GM12878 (cell line): Measurements from ENCODE around the gene POLA1. TPM values are rescaled to one million over a fixed set of nuclear protein-coding genes. Genes with fewer than 3 reads are reported as not detected.

Source experiments
- ATAC-seq: fragments of 200-7000 bp; cut with Tn5 transposase; 3 replicates; pipeline ENCODE4 v1.9.1; 2020; ENCODE audit warnings: mild to moderate bottlenecking, moderate library complexity
- BruUV-seq: library from RNA; stranded (reverse); fragments of 400-500 nt; replicated peaks from 2 replicates; lab custom pipeline; 2021; lab: Mats Ljungman, UMichigan
- CTCF ChIA-PET: fragments of 300-600 bp; sonication (Branson Sonifier 250); formaldehyde crosslinking; extraction: SDS; loops from one replicate; lab custom pipeline; 2021; ENCODE audit warnings: inconsistent platforms; lab: Yijun Ruan, JAX
- POLR2A ChIA-PET: fragments of 350-600 bp; formaldehyde crosslinking; extraction: SDS; loops from one replicate; lab custom pipeline; 2021; ENCODE audit warnings: inconsistent platforms; lab: Charles Lee
- RAD21 ChIA-PET: fragments of 300-600 bp; sonication (Branson Sonifier 250); formaldehyde crosslinking; loops from one replicate; lab custom pipeline; 2023; ENCODE audit warnings: antibody characterized with exemption; ENCODE audit not compliant: unreplicated experiment; lab: Charles Lee
- SMC1A ChIA-PET: fragments of 300-600 bp; sonication (Branson Sonifier 250); formaldehyde crosslinking; loops from one replicate; lab custom pipeline; 2023; ENCODE audit not compliant: unreplicated experiment, uncharacterized antibody; lab: Charles Lee
- DNase-seq: peaks from one replicate; pipeline ENCODE4 v3.0.0-alpha.2; 2011; ENCODE audit warnings: low read depth, low spot score
- FAIRE-seq: peaks from 3 replicates; lab custom pipeline; 2011; peaks lifted over from hg19 to GRCh38; lab: Jason Lieb, UNC
- H2AFZ ChIP-seq: 2 replicates; pipeline ENCODE4 v1.6.0; 2011; ENCODE audit warnings: low read depth, low read length, control low read depth; ENCODE audit not compliant: control insufficient read depth
- H3K27ac ChIP-seq: 2 replicates; pipeline ENCODE4 v1.5.1; 2011; ENCODE audit warnings: control low read depth; ENCODE audit not compliant: control insufficient read depth, insufficient read depth
- H3K27me3 ChIP-seq, 2 experiments: replicated peaks in 1 of 2; 2 replicates each; pipeline versions ENCODE4 v1.6.0 to v1.6.1; 2011; ENCODE audit warnings: low read length in 1 of 2; ENCODE audit not compliant: control insufficient read depth in 2 of 2, insufficient read depth in 2 of 2
- H3K36me3 ChIP-seq, 2 experiments: 2 replicates each; pipeline ENCODE4 v1.5.1; 2011; ENCODE audit warnings: low read length in 1 of 2; ENCODE audit not compliant: control insufficient read depth in 2 of 2, insufficient read depth in 2 of 2
- H3K4me1 ChIP-seq: 2 replicates; pipeline ENCODE4 v1.6.1; 2011; ENCODE audit warnings: mild to moderate bottlenecking, low read length, moderate library complexity, mixed read lengths; ENCODE audit not compliant: control insufficient read depth, insufficient read depth
- H3K4me2 ChIP-seq: 2 replicates; pipeline ENCODE4 v1.6.0; 2011; ENCODE audit warnings: control low read depth; ENCODE audit not compliant: control insufficient read depth, insufficient read depth
- H3K4me3 ChIP-seq: fragments of 200-600 bp; sonication (generic); 2 replicates; pipeline ENCODE4 v1.5.1; 2016
- H3K79me2 ChIP-seq: 2 replicates; pipeline ENCODE4 v1.6.0; 2011; ENCODE audit warnings: low read length; ENCODE audit not compliant: control insufficient read depth, insufficient read depth
- H3K9ac ChIP-seq: 2 replicates; pipeline ENCODE4 v1.8.0; 2011; ENCODE audit warnings: low read length, control low read depth, mixed read lengths; ENCODE audit not compliant: control insufficient read depth, insufficient read depth
- H3K9me3 ChIP-seq: replicated peaks from 3 replicates; pipeline ENCODE4 v1.5.1; 2011; ENCODE audit warnings: mild to moderate bottlenecking, low read length; ENCODE audit not compliant: control insufficient read depth, insufficient read depth
- H4K20me1 ChIP-seq: 2 replicates; pipeline ENCODE4 v1.6.0; 2011; ENCODE audit not compliant: control insufficient read depth, insufficient read depth
- ATF2 ChIP-seq: IDR thresholded peaks from 2 replicates; pipeline ENCODE4 v1.6.1; 2012; ENCODE audit warnings: low read length, inconsistent platforms
- ATF3 ChIP-seq: IDR thresholded peaks from 2 replicates; pipeline ENCODE4 v1.6.1; 2011; ENCODE audit warnings: low read depth, mild to moderate bottlenecking, low read length, moderate library complexity, borderline replicate concordance; ENCODE audit errors: extremely low read depth
- BMI1 ChIP-seq: fragments of 450-650 bp; IDR thresholded peaks from 2 replicates; pipeline ENCODE4 v1.6.1; 2016; ENCODE audit warnings: mild to moderate bottlenecking, moderate library complexity, borderline replicate concordance
- HDGF ChIP-seq: fragments of 450-650 bp; IDR thresholded peaks from 2 replicates; pipeline ENCODE4 v1.6.1; 2016; ENCODE audit warnings: antibody characterized with exemption
- MTA3 ChIP-seq: IDR thresholded peaks from 2 replicates; pipeline ENCODE4 v1.6.1; 2012; ENCODE audit warnings: low read length, inconsistent platforms, borderline replicate concordance
- PAX5 ChIP-seq: IDR thresholded peaks from 2 replicates; pipeline ENCODE4 v1.6.1; 2011; ENCODE audit warnings: low read depth, low read length, borderline replicate concordance
- PAX8 ChIP-seq: fragments of 450-650 bp; IDR thresholded peaks from 2 replicates; pipeline ENCODE4 v1.6.1; 2017; ENCODE audit warnings: mild to moderate bottlenecking, moderate library complexity
- PKNOX1 ChIP-seq: fragments of 450-650 bp; IDR thresholded peaks from 2 replicates; pipeline ENCODE4 v1.6.1; 2016; ENCODE audit warnings: mild to moderate bottlenecking
- RBBP5 ChIP-seq: fragments of 200-600 bp; sonication (generic); conservative IDR thresholded peaks from 2 replicates; pipeline ENCODE4 v1.6.1; 2016
- RCOR1 ChIP-seq: conservative IDR thresholded peaks from 2 replicates; pipeline ENCODE4 v1.6.1; 2012; ENCODE audit warnings: low read depth, low read length, improper control_type of control experiment
- SIX5 ChIP-seq: IDR thresholded peaks from 2 replicates; pipeline ENCODE4 v1.6.1; 2011; ENCODE audit warnings: mild to moderate bottlenecking, low read depth, low read length, moderate library complexity; ENCODE audit not compliant: severe bottlenecking
- SMAD5 ChIP-seq: IDR thresholded peaks from 2 replicates; pipeline ENCODE4 v1.6.1; 2016; ENCODE audit warnings: antibody characterized with exemption, low read depth
- SREBF2 ChIP-seq: IDR thresholded peaks from 2 replicates; pipeline ENCODE4 v1.6.1; 2012; ENCODE audit warnings: mild to moderate bottlenecking, low read length
- USF1 ChIP-seq: IDR thresholded peaks from 2 replicates; pipeline ENCODE4 v1.6.1; 2011; ENCODE audit warnings: borderline replicate concordance, low read depth, mild to moderate bottlenecking, moderate library complexity, mixed read lengths, low read length; ENCODE audit not compliant: insufficient read depth; ENCODE audit errors: extremely low read length
- WGBS: methylation state at CpG from one replicate; pipeline ENCODE4 v1.1.6; 2016; ENCODE audit warnings: low lambda C conversion rate; ENCODE audit not compliant: insufficient replicate concordance, insufficient coverage; ENCODE audit errors: missing lambda C conversion rate; 5-methylcytosine and 5-hydroxymethylcytosine counted together
- in situ Hi-C: fragments of 300-500 bp; cut with MboI; formaldehyde crosslinking; loops from 9 replicates; pipeline ENCODE4 v1.14.3; 2018; ENCODE audit warnings: mixed read lengths
- intact Hi-C: fragments of 100-400 bp; cut with micrococcal nuclease; formaldehyde crosslinking; loops from one replicate; pipeline ENCODE4 v1.14.2; 2022; ENCODE audit not compliant: unreplicated experiment
- polyA plus RNA-seq, 11 experiments: library from polyadenylated mRNA; depleted of rRNA in 4 of 11; unstranded in 6 of 11; stranded (reverse) in 5 of 11; fragments of >200 nt; fragmentation: Nextera tagmentation in 4 of 11; fragmentation: Illumina TruSeq in 1 of 11; extraction: Ambion mirVana in 4 of 11; extraction: Trizol in 1 of 11; gene quantifications; 1 replicate in 1 of 11; 2 replicates in 10 of 11; pipeline versions ENCODE4 v1.2.1 to v1.2.3, GENCODE V29; 2011 to 2016; ENCODE audit warnings: inconsistent platforms in 2 of 11, missing spikeins in 2 of 11, low read depth in 1 of 11
- total RNA-seq, 4 experiments: library from RNA; depleted of rRNA in 3 of 4; stranded (reverse); fragments of >200 nt in 3 of 4; fragmentation: Illumina TruSeq in 1 of 4; extraction: Trizol in 1 of 4; gene quantifications; 2 replicates each; pipeline versions ENCODE4 v1.2.1 to v1.2.3, GENCODE V29; 2013 to 2021

POLA1 gene
- total and polyA plus RNA-seq, 10 of the 15 experiments (the other 5 are each of a cell fraction or from before 2014, with no cell fraction given) = 6.5 to 34.7 (median 24.8) TPM

GRCh38 chrX:24956828-24957227 lies 263.1 kb downstream of the POLA1 start (continued):
- no peak for TF ChIP-seq USF1

- ChIA-PET SMC1A (interaction anchor here (0.6 kb wide), 1 partner anchor 127 kb away, joined by 4 read pairs; no protein-coding TSS in a partner anchor), POLR2A (no interaction called here), CTCF (no interaction called here), RAD21 (no interaction called here)
- Histone ChIP-seq H3K79me2 (no peaks in the 10 kb centered on the region), H3K4me1 (no peaks in the 10 kb centered on the region), H2AFZ (no peak overlapping the region), H3K4me2 (no peak overlapping the region), H3K4me3 (no peak overlapping the region), H3K9ac (no peak overlapping the region), H3K36me3 (no peaks in the 10 kb centered on the region), H3K9me3 (no peaks in the 10 kb centered on the region), H4K20me1 (no peaks in the 10 kb centered on the region), H3K27ac (no peak overlapping the region), H3K27me3 (no peaks in the 10 kb centered on the region)
- 0% methylated on average over 1 of the region's 1 CpG for WGBS
- FAIRE-seq (no peak), DNase-seq (no peak), ATAC-seq (no peak)
- BruUV-seq = no TSS peak
- intact Hi-C loops (no loop called here), in situ Hi-C loops (no loop called here)
- TF ChIP-seq RCOR1 (no peak), PKNOX1 (no peak), ATF3 (no peak), HDGF (no peak), RBBP5 (no peak), MTA3 (no peak), BMI1 (no peak), SMAD5 (no peak), SIX5 (no peak), PAX8 (no peak), SREBF2 (no peak), ATF2 (no peak), PAX5 (no peak)
Observed at GRCh38 chrX:24961809-24962208, 268.1 kb downstream of the POLA1 start.
